ENCODE results near the gene MTOR.
"Not testable (repeated sequence)": the region's sequence is repeated elsewhere in the genome, so short reads cannot be mapped to it uniquely, and the experiment has no call there.

The MTOR gene

DNA sequence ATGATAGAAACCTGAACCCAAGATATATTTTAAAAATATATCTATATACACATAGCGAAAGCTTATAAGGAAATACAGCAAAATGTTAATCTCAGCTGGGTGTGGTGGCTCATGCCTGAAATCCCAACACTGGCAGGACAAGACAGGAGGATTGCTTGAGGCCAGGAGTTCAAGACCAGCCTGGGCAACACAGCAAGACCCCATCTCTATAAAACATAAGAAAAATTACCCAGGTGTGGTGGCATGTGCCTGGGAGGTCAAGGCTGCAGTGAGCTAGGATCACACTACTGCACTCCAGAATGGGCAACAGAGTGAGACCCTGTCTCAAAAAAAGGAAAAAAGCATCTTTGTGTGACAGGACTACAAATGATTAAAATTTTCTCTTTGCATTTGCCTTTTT is 196.6 kb downstream of the MTOR start:
- TF ChIP-seq, protein P1, sequence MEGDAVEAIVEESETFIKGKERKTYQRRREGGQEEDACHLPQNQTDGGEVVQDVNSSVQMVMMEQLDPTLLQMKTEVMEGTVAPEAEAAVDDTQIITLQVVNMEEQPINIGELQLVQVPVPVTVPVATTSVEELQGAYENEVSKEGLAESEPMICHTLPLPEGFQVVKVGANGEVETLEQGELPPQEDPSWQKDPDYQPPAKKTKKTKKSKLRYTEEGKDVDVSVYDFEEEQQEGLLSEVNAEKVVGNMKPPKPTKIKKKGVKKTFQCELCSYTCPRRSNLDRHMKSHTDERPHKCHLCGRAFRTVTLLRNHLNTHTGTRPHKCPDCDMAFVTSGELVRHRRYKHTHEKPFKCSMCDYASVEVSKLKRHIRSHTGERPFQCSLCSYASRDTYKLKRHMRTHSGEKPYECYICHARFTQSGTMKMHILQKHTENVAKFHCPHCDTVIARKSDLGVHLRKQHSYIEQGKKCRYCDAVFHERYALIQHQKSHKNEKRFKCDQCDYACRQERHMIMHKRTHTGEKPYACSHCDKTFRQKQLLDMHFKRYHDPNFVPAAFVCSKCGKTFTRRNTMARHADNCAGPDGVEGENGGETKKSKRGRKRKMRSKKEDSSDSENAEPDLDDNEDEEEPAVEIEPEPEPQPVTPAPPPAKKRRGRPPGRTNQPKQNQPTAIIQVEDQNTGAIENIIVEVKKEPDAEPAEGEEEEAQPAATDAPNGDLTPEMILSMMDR (IDR thresholded peaks at IDR 0.05; ENCODE audit: unreplicated experiment in 3 of 3): no peak
- H3K27me3 Mint-ChIP-seq (ENCODE audit: low read depth): no peaks in the 10 kb centered on the region
- H3K36me3 Mint-ChIP-seq (ENCODE audit: low read depth): peaks cover 61% of the 10 kb centered on the region
- H3K4me1 Mint-ChIP-seq: peaks cover 3% of the 10 kb centered on the region
- no peaks in the 10 kb centered on the region for H3K9me3 Mint-ChIP-seq
- no peak overlapping the region for H3K4me3 Mint-ChIP-seq
- H3K27ac Mint-ChIP-seq: no peak overlapping the region

DNA sequence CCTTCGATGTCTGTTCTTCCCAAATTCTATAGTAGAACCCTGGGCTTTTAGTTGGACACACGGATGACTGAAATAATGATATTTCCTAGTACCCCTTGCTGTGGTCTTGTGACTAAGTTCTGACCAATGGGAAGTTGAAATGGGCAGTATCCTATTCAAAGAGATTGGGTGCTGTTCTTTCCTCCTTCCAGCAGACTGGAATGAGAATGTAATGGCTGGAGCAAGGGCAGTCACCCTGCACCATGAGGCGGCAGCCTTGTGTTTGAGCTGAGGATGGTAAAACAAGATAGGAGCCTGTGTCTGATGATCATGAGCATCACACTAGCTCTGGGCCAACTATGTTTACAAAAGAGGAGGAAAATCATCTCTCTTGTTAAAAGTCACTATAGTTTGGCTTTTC is 197.4 kb downstream of the MTOR start:
- Mint-ChIP-seq H3K4me1 (peaks cover 9% of the 10 kb centered on the region), H3K36me3 (ENCODE audit: low read depth) (peaks cover 54% of the 10 kb centered on the region), H3K27me3 (ENCODE audit: low read depth) (no peaks in the 10 kb centered on the region), H3K27ac (no peak overlapping the region), H3K4me3 (no peak overlapping the region), H3K9me3 (no peaks in the 10 kb centered on the region)
- TF ChIP-seq, protein P1 (IDR thresholded peaks at IDR 0.05; ENCODE audit: unreplicated experiment in 3 of 3): no peak

DNA sequence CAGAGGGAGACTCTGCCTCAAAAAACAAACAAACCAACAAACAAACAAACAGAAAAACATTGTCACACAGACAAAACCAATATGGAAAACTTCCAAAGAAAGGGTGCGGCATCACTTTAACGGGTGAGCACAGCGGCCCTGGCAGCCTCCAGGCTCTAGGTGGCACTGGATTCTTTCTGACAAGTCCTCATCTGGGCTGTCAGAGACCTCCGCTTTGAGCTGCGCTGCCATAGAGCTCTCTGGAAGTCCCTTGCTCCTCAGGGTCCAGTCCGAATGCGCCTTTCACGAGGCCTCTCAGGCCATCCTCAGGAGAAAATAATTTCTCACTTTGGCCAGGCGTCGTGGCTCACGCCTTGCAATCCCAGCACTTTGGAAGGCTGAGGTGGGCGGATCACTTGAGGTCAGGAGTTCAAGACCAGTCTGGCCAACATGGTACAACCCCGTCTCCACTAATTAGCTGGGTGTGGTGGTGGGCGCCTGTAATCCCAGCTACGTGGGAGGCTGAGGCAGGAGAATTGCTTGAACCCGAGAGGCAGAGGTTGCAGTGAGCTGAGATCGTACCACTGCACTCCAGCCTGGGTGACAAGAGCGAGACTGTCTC is 198.3 kb downstream of the MTOR start:
- H3K36me3 Mint-ChIP-seq (ENCODE audit: low read depth): peaks cover 46% of the 10 kb centered on the region
- not testable (repeated sequence) for H3K4me1 Mint-ChIP-seq; H3K4me3 Mint-ChIP-seq; H3K27ac Mint-ChIP-seq; H3K27me3 Mint-ChIP-seq (ENCODE audit: low read depth); H3K9me3 Mint-ChIP-seq

DNA sequence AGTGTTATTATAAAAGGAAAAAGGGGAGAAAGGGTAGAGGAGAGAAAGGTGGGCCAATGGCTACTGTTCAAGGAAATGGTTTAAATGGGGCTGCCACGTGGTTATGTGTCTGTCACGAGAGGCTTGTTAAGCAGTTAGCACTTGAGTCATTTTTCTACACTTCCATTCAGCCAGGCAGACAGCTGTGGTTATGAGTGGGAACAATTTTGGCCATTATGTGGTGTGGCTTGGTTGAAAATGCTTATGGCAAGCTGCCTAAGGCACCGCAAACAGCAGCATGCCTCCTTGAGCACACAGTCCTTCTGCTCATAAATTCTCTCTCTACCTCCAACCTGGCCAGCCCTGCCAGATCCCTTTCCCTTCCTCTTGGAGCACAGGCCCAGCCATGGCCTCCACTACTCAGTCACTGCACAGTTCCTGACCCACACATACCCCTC is 199.4 kb downstream of the MTOR start:
- H3K4me1 Mint-ChIP-seq: peaks cover 9% of the 10 kb centered on the region
- H3K36me3 Mint-ChIP-seq (ENCODE audit: low read depth): peaks cover 37% of the 10 kb centered on the region
- H3K9me3 Mint-ChIP-seq: no peaks in the 10 kb centered on the region
- TF ChIP-seq, protein P1 (IDR thresholded peaks at IDR 0.05; ENCODE audit: unreplicated experiment in 3 of 3): no peak
- peak overlapping the region in 1 of 3 experiments; percentile 19 for H3K27ac Mint-ChIP-seq
- H3K4me3 Mint-ChIP-seq: peak overlapping the region; percentile 63 to 76 (median 73)
- H3K27me3 Mint-ChIP-seq (ENCODE audit: low read depth): no peaks in the 10 kb centered on the region

DNA sequence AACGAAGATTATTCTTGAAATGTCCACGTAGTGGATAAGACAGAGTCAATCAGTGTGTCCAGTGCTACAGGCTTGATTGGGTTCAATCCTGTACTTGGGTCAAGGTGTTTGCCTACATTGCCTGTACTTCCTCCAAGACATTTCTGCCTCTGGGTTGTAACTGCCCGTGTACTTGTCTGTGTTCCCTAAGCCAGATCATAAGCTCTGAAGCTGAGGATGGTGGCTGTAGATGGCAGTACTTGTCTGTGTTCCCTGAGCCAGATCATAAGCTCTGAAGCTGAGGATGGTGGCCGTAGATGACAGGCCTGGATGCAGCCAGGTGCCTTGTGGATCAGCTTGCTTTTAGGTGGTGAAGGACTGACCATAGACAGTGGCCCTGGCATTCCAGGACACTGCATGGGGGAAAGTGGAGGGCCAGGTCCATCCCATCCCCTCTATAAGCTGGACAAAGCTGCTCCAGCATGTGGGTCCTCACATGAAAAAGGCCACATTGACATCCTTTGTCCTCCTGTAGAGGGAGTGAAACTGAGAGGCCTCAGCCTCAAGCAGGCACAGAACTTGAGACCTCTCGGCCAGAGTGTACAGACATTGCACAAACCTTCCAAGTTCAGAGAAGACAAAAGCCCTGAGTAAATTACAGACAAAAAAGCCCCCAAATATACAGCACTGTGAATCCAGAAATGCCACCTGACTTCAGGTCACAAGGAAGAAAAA is 200.5 kb downstream of the MTOR start:
- Mint-ChIP-seq H3K9me3 (no peaks in the 10 kb centered on the region), H3K4me3 (peak overlapping the region; percentile 56 to 96 (median 61)), H3K4me1 (peaks cover 9% of the 10 kb centered on the region), H3K27me3 (ENCODE audit: low read depth) (no peaks in the 10 kb centered on the region), H3K27ac (peak overlapping the region in 1 of 3 experiments; percentile 43), H3K36me3 (ENCODE audit: low read depth) (peaks cover 37% of the 10 kb centered on the region)
- TF ChIP-seq, protein P1 (IDR thresholded peaks at IDR 0.05; ENCODE audit: unreplicated experiment in 3 of 3): no peak

DNA sequence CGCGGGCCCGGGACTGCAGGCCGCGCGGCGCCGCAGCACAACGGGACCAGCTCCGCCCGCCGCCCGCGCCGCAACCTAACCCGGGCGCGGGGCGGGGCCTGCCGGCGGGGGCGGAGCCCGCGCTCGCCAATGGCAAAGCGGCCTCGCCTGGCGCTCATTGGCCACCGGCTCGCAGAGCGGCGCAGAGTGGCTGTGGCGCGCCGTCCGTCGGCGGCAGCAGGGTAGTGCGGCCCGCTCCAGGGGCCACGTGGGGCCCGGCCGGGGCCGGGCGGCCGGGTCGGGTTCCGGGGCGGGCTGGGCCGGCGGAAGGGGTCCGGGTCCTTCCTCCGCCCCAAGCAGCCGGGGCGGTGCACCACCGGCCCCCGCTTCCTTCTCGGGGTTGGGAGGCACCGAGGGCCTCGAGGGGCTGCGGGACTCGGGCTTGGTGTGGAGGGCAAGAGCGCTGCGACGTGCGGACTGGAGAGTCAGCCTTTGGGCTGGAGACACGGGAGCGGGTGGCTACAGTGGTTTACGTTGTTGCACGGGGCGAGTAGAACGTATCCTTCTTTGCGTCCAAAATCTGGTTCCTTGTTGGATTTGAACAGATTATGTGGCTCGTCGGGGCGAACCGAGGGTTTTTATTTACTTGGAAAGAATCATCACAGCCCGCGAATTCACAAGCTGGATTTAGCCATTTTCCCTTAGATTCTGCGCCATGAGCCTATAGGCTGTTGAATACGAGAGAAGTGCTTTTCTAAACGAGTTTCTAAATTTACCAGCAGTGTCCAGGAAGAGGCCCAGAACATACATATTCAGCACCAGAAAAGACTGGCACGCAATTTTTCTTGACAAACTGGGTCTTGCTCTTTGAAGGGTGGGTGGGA is 202.2 kb downstream of the MTOR start, which contains the start of gene SRM:
Gene SRM (minus strand): TSS at position 51 of the 863 bp plus-strand sequence. CDS start 75 bp downstream, outside the sequence.
- Mint-ChIP-seq H3K27ac (peak within 1 kb of the TSS; percentile 83 to 92 (median 89)), H3K4me3 (peak within 1 kb of the TSS; percentile 98), H3K36me3 (ENCODE audit: low read depth) (peaks cover 23% of the 10 kb centered on the region), H3K9me3 (no peaks in the 10 kb centered on the region), H3K27me3 (ENCODE audit: low read depth) (no peaks in the 10 kb centered on the region), H3K4me1 (peaks cover 9% of the 10 kb centered on the region)
- TF ChIP-seq, protein P1 (IDR thresholded peaks at IDR 0.05; ENCODE audit: unreplicated experiment in 3 of 3): peak; percentile 55 to 61 (median 58)

All from nephron (organoid).